Stimulated activated effector memory CD8-positive, alpha-beta T cell treated with anti-CD3 and anti-CD28 coated beads, Interleukin-12 subunit alpha, Interleukin-12 subunit beta, amount 100 ng/mL, for 72 hours (primary cell): Measurements from ENCODE around the gene AGAP4.
"Not testable (repeated sequence)": the region's sequence is repeated elsewhere in the genome, so short reads cannot be mapped to it uniquely, and the experiment has no call there.

Source experiments
- ATAC-seq: fragments of 150-1000 bp; cut with Tn5 transposase; 2 replicates; pipeline ENCODE4 v1.10.0; 2021
- DNase-seq, 2 donors: peaks; one replicate each; pipeline ENCODE4 v3.0.0; 2021 to 2022; ENCODE audit warnings: low spot score in 2 of 2
- H3K27ac Mint-ChIP-seq: one replicate; pipeline ENCODE4 v1.8.0; 2022; ENCODE audit warnings: mild to moderate bottlenecking, mixed read lengths
- H3K36me3 Mint-ChIP-seq: one replicate; pipeline ENCODE4 v1.8.0; 2022; ENCODE audit warnings: mild to moderate bottlenecking, mixed read lengths
- H3K4me1 Mint-ChIP-seq: one replicate; pipeline ENCODE4 v1.8.0; 2022; ENCODE audit warnings: mixed read lengths
- H3K4me3 Mint-ChIP-seq: one replicate; pipeline ENCODE4 v1.8.0; 2022; ENCODE audit warnings: mild to moderate bottlenecking, mixed read lengths
- H3K9me3 Mint-ChIP-seq: one replicate; pipeline ENCODE4 v1.8.0; 2022; ENCODE audit warnings: mixed read lengths

The AGAP4 gene

DNA sequence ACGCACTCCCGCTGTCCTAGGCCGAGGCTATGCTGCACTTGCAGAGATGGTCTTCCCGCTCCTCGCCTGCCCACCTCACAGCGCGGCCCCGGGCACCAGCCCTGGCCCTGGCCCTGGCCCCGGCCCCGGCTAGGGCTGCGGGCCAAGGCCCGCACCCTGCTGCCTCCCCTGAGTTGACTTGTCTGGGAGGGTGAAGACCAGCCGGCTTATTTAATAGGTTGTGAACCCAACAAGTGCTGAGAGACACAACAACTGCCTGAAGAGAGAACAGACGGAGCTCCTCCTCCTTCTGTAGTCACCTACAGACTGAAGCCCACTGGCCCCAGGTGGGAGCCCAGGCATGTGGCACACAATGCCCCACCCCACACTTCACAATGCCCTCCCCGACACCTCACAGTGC is at the start of gene AGAP4:
Gene AGAP4 (minus strand): TSS at position 101 of the 400 bp plus-strand sequence. CDS start 153 bp downstream, outside the sequence.
- not testable (repeated sequence) for ATAC-seq, H3K4me3 Mint-ChIP-seq, DNase-seq, H3K27ac Mint-ChIP-seq, H3K9me3 Mint-ChIP-seq, H3K4me1 Mint-ChIP-seq, H3K36me3 Mint-ChIP-seq

DNA sequence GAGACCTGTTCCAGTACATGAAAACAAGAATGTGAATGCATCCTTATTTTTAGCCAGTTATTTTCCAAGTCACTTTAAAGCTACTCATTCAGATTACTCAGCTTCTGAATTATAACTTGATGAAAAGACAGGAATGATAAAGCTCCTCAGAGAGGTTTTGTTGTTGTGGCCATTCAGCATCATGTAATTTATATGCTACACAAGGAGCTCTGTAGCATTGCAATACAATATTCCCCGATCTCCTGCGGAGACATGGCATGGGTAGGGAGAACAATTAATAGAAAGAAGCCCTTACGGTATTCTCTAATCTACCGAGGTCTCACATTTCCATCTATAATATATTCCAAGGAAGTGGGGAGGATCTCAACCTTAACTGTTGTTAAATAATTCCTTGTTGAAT is 43.4 kb upstream of the AGAP4 start:
- not testable (repeated sequence) for H3K4me1 Mint-ChIP-seq, ATAC-seq, H3K27ac Mint-ChIP-seq, DNase-seq, H3K4me3 Mint-ChIP-seq, H3K36me3 Mint-ChIP-seq, H3K9me3 Mint-ChIP-seq

DNA sequence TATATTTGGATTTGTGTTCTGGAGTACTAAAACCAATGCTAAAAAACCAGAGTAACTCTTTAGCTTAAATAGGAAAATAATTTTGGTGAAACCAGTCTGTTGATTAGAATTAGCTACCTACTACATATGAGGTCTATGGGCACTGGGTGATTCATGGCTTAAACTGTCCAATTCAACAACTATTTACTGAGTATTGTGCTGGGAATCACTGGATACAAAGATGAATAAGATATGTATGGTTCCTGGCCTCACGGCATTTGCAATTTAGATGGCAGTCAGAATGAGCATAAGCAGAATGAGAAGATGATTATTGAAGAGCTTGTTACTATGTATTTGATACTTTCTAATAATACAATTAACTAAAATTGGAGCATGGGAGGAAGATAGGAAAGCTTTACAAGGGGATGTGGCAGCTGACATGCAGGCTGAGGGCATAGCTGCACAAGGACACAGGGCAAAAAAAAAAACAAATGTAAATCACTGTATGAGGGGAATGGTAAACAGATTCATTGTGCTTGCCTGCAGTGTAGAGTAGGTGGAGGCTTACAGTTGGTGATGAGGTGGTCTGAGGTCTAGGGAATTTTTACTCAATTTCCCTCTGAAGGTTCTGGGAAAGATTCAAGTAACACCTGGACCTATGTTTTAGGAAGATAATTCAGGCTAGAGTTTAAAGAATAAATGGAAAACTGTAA is 42.4 kb upstream of the AGAP4 start:
- H3K9me3 Mint-ChIP-seq, H3K36me3 Mint-ChIP-seq, DNase-seq, H3K4me3 Mint-ChIP-seq, H3K4me1 Mint-ChIP-seq, ATAC-seq, H3K27ac Mint-ChIP-seq: not testable (repeated sequence)

DNA sequence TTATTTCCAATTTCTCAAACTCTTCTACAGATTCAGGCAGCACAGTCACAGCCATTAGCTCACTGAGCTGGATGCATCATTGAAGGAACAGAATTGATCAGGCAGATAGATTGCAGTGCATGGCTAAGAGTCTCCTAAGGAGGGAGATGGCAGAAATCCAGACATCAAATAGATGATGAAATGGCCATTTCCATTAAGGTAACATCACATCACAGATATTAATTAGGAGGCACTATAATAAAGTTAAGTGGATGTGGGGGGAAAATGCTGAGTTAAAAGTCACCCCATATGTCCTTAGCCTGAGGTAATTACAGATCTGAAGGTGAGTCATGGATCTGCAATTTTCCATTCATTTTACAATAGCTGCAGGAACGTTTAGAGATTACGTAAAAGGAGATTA is 35.6 kb upstream of the AGAP4 start:
- ATAC-seq, H3K4me1 Mint-ChIP-seq: not testable (repeated sequence)

DNA sequence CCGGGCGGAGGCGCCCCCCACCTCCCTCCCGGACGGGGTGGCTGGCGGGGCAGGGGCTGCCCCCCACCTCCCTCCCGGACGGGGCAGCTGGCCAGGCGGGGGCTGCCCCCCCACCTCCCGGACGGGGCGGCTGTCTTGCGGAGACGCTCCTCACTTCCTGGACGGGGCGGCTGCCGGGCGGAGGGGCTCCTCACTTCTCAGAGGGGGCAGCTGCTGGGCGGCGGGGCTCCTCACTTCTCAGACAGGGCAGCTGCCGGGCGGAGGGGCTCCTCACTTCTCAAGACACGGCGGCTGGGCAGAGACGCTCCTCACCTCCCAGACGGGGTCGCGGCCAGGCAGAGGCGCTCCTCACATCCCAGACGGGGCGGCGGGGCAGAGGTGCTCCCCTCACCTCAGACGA is 18.1 kb upstream of the AGAP4 start:
- DNase-seq, H3K9me3 Mint-ChIP-seq, ATAC-seq, H3K4me3 Mint-ChIP-seq, H3K36me3 Mint-ChIP-seq, H3K27ac Mint-ChIP-seq, H3K4me1 Mint-ChIP-seq: not testable (repeated sequence)

More for the DNA sequence above, 35.6 kb upstream of the AGAP4 start:
- DNase-seq, H3K36me3 Mint-ChIP-seq, H3K4me3 Mint-ChIP-seq, H3K9me3 Mint-ChIP-seq, H3K27ac Mint-ChIP-seq: not testable (repeated sequence)

DNA sequence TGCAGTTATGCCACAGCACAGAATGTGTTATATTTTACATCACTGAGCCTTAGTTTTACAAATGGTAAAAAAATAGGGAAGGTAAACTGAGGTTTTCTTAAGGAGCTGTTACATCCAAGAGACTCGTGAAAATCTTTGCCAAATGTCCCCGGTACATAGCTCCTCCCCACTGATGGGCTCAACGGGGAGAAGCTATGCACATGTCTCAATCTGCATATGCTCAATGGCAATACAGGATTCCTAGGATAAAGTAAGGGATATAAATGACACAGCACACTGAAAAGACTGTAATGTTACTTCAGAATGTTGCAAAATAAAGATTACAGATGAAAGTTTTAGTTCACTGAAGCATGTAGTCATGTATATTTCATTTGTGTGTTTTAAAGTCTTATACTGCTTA is 17.0 kb upstream of the AGAP4 start:
- ATAC-seq, H3K27ac Mint-ChIP-seq, H3K4me1 Mint-ChIP-seq, H3K36me3 Mint-ChIP-seq, H3K9me3 Mint-ChIP-seq, DNase-seq, H3K4me3 Mint-ChIP-seq: not testable (repeated sequence)

DNA sequence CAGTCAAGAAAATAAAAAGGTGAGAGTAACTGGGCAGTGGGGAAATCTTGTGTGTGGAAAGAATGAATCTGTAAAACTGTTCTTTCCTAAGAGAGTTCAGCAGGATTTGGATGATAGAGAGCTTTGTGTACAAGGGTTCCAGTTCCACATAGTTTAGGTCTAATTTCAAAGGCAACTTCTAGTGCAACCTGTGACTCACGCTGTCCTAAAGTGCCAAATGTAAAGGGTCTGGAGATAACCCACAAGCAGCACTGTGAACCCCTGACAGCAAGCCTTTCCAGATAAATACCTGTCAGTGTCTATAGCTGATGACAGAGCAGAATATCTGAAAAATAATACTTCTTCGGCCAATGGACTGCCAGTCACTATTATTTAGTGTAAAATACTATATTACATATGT is 16.3 kb upstream of the AGAP4 start:
- H3K27ac Mint-ChIP-seq, DNase-seq, H3K4me3 Mint-ChIP-seq, H3K36me3 Mint-ChIP-seq, H3K9me3 Mint-ChIP-seq, H3K4me1 Mint-ChIP-seq, ATAC-seq: not testable (repeated sequence)

DNA sequence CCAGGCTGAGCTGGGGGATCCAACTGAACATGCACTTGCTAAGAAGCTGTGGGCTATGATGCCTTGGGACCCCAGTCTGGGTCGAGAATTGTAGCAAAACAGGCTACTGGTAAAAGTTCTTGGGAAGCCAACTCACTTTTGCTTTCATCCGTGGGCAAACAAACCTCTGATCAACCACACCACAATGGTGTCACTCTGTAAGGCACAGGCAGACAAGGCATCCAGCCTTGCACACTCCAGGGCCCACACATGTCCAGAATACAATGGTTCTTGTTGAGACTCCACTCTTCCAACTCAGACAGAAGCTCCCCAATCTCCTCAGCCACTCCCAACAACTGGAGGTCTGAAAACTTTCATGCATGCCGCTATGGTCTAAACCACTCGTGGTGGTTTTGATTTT is 10.6 kb upstream of the AGAP4 start:
- not testable (repeated sequence) for H3K4me1 Mint-ChIP-seq, ATAC-seq, H3K4me3 Mint-ChIP-seq, DNase-seq, H3K27ac Mint-ChIP-seq, H3K9me3 Mint-ChIP-seq, H3K36me3 Mint-ChIP-seq

DNA sequence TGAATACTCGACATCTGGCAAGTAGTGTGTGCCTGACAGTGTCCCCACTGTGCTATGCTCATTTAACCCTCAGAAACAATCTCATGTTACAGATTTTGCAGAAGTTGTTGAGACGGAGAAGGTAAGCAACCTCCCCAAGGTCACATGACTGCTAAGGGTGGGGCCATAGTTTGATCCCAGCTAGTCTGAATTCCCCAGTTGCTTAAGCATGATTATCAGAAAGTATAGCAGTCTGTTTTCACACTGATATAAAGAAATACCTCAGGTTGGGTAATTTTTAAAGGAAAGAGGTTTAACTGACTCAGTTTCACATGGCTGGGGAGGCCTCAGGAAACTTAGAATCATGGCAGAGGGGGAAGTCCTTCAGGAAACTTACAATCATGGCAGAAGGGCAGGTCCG is 1.2 kb upstream of the AGAP4 start:
- not testable (repeated sequence) for H3K4me1 Mint-ChIP-seq, H3K36me3 Mint-ChIP-seq, H3K4me3 Mint-ChIP-seq, ATAC-seq, H3K9me3 Mint-ChIP-seq, H3K27ac Mint-ChIP-seq, DNase-seq

DNA sequence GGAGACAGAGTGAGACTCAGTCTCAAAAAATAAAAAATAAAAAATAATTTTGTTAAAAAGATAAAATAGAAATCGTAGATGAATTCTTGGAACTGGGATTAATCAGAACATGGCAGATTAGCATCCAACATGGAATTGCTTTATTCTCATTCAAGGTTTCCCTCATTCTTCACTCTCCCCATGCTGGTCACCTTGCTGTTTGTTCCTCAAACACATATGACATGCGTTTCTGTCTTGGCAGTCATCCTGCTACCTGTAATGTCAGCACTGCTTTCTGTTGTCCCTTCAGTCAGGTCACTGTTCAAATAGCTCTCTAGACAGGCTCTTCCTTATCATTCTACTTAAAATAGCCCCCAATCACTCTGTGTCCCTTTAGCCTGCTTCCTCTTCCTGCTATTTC is 24.4 kb downstream of the AGAP4 start:
- H3K36me3 Mint-ChIP-seq, ATAC-seq, H3K27ac Mint-ChIP-seq, H3K4me1 Mint-ChIP-seq, H3K9me3 Mint-ChIP-seq, H3K4me3 Mint-ChIP-seq, DNase-seq: not testable (repeated sequence)

DNA sequence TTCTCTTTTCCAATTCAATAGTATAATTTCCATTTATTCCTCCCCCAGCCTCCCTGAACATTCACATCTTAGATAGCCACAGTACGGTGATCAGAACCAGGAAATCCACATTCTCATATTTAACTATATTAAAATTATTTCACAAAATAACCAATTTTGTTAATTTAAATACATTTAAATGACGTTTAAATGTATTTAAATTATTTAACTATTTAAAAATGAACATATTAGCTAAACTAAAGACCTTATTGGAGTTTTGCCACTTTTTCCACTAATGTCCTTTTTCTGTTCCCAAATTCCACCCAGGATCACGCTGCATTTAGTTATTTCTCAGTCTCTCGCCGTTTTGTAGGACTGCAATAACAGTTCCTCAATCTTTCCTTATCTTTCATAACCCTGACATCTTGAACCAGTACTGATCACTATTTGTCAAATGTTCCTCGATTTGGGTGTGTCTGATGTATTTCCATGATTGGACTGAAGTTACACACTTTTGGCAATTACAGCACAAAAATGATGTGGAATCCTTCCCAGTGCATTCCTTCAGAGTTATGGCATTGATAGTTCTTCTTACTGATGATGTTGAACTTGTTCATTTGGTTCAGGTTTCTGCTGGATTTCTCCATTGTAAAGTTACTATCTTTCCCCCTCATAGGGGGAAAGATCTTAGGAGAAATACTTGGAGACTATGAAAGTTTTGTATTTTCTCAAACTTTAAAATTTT is 27.0 kb downstream of the AGAP4 start:
- ATAC-seq, H3K4me1 Mint-ChIP-seq, H3K4me3 Mint-ChIP-seq, H3K27ac Mint-ChIP-seq, DNase-seq, H3K36me3 Mint-ChIP-seq, H3K9me3 Mint-ChIP-seq: not testable (repeated sequence)

DNA sequence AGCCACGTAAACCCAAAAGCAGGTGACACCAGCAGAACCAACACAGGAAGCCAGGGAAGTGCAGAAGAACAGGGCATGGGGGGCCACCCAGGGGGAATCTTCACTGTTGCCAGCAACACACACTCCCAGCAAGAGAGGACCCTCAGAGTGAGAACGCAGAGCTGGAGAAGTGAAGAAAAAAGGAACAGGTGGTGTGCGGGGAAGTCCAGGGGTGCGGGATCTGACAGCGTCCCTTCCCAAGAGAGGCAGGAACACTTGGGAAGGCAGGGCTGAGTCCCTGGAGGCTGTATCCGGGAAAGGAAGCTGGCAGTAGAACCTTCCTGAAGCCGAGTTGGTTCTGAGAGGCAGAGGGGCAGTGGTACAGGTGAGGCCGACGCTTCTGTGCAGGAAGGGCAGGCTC is 27.7 kb downstream of the AGAP4 start:
- ATAC-seq (no peak), DNase-seq (no peak)
- no peak overlapping the region for H3K4me3 Mint-ChIP-seq
- H3K36me3 Mint-ChIP-seq: no peaks in the 10 kb centered on the region
- H3K27ac Mint-ChIP-seq: no peak overlapping the region
- no peaks in the 10 kb centered on the region for H3K9me3 Mint-ChIP-seq
- H3K4me1 Mint-ChIP-seq: no peaks in the 10 kb centered on the region

DNA sequence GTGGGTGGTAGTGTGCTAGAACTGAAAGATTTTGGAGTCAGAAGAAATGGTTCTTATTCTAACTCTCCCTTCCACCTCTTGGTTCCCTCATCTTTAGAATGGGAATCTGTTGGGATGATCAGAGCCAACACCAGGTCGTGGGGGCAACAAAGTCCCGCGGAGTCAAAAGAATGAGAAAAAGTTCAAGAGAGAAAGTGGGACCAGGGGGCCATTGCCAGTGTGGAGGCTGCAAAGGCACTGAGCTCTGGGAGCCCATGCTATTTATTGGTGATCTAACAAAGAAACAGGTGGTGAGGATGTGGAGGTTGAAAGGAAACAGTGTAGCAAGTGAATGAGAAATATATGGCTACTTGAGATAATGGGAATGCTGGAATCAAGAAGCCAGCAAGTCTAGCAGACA is 29.4 kb downstream of the AGAP4 start:
- Mint-ChIP-seq H3K4me1 (no peaks in the 10 kb centered on the region), H3K27ac (no peak overlapping the region)
- ATAC-seq: no peak

DNA sequence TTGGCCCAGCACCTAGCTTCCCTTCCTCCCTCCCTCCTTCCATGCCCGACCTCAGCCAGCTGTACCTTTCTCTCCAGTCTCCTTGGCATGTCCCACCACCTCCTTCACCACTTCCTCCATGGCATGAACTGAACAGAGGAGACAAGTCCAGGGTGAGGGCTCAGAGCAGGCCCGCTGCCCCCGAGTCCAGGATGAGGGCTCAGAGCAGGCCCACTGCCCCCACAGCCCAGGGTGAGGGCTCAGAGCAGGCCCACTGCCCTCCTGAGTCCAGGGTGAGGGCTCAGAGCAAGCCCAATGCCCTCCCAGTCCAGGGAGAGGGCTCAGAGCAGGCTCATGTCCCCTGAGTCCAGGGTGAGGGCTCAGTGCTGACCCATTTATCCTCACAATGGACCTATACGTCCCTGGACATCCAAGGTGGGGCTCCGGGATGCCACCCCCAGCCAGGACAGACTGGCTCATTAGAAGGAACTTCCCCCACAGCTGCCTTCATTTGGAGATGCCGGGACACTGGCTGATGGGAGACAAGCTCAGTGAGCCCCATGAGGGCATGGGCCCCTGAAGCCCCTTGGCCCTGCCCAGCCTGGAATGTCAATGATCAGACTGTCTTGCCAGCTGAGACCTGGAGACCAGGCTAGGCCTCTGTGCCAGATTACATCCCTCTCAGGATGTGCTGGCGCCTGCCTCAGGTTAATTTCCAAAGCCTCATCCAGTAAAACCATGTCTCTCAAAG is 30.0 kb downstream of the AGAP4 start:
- DNase-seq (no peak), ATAC-seq (no peak)
- no peak overlapping the region for H3K27ac Mint-ChIP-seq
- no peaks in the 10 kb centered on the region for H3K36me3 Mint-ChIP-seq
- no peaks in the 10 kb centered on the region for H3K9me3 Mint-ChIP-seq
- no peaks in the 10 kb centered on the region for H3K4me1 Mint-ChIP-seq
- H3K4me3 Mint-ChIP-seq: no peak overlapping the region

More for the DNA sequence above, 29.4 kb downstream of the AGAP4 start:
- Mint-ChIP-seq H3K4me3 (no peak overlapping the region), H3K36me3 (no peaks in the 10 kb centered on the region), H3K9me3 (no peaks in the 10 kb centered on the region)
- DNase-seq: no peak

DNA sequence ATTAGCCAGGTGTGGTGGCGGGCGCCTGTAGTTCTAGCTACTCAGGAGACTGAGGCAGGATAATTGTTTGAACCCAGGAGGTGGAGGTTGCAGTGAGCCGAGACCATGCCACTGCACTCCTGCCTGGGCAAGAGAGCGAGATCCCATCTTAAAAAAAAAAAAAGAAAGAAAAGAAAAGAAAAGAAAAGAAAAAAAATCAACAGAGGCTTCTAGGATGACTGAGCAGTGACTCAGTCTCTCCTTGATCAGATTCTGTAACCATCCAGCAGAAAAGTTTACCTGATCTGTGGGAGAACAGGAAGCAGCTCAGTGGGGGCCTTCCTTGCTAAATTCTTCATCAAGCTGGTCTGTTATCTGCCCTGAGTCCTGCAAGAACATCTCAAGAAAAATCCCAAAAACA is 33.2 kb downstream of the AGAP4 start:
- H3K36me3 Mint-ChIP-seq, H3K4me3 Mint-ChIP-seq, ATAC-seq, H3K9me3 Mint-ChIP-seq, H3K4me1 Mint-ChIP-seq, DNase-seq: not testable (repeated sequence)
- peak overlapping the region; percentile 45 for H3K27ac Mint-ChIP-seq

DNA sequence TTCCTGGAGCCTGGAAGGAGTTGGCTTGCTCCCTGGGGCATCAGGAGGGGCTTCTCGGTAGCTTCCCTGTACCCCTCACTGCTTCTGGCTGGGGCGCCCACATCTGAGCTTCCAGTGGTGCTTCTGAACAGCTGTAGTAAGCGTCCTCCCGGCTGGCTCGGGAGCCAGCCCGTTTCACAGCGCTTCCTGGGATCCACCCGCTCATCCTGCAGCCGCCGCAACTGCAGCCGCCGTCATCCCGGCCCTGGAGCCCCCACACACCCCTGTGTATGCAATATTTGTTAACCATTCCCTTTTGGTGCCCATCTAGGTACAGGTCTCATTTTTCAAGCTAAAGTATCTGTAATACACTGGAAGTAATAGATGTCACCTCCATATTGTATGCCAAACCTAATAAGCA is 34.3 kb downstream of the AGAP4 start:
- not testable (repeated sequence) for H3K4me3 Mint-ChIP-seq, H3K36me3 Mint-ChIP-seq

More for the DNA sequence above, 34.3 kb downstream of the AGAP4 start:
- DNase-seq, H3K9me3 Mint-ChIP-seq, H3K4me1 Mint-ChIP-seq, H3K27ac Mint-ChIP-seq, ATAC-seq: not testable (repeated sequence)
